ENCODE results near the gene REPS2.

DNA sequence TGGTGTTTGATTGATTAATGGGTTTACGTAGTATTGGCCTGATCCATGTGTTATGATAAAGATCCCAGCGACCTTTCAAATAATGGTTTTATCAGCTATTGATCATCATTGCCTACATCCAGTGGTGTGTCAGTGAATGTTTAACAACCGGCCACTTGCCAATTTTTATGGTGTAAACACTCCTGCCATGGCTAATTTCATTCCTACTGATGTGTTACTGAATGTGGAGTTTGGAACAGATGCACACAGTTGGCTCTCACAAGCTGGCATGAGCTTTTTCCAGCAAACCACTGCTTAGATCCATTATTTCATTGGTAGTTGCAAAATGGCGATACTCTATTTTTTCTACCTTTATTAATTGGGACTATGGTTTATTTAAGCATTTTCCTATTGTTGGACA, 139.9 kb downstream of the REPS2 start:
- TF ChIP-seq POLR2AphosphoS5 (IDR thresholded peaks at IDR 0.05) (no peak), EP300 (IDR thresholded peaks at IDR 0.05) (no peak), POLR2A (IDR thresholded peaks at IDR 0.05) (no peak)
- TF ChIP-seq, protein P1, sequence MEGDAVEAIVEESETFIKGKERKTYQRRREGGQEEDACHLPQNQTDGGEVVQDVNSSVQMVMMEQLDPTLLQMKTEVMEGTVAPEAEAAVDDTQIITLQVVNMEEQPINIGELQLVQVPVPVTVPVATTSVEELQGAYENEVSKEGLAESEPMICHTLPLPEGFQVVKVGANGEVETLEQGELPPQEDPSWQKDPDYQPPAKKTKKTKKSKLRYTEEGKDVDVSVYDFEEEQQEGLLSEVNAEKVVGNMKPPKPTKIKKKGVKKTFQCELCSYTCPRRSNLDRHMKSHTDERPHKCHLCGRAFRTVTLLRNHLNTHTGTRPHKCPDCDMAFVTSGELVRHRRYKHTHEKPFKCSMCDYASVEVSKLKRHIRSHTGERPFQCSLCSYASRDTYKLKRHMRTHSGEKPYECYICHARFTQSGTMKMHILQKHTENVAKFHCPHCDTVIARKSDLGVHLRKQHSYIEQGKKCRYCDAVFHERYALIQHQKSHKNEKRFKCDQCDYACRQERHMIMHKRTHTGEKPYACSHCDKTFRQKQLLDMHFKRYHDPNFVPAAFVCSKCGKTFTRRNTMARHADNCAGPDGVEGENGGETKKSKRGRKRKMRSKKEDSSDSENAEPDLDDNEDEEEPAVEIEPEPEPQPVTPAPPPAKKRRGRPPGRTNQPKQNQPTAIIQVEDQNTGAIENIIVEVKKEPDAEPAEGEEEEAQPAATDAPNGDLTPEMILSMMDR (IDR thresholded peaks at IDR 0.05) = no peak

Data from upper lobe of left lung (tissue), 4 donors.